A549 (cell line): Measurements from ENCODE around the gene THADA. TPM values are rescaled to one million over a fixed set of nuclear protein-coding genes. Genes with fewer than 3 reads are reported as not detected.

Source experiments
- ATAC-seq, 2 experiments: fragments of 200-7000 bp in 1 of 2; fragments of >200 bp in 1 of 2; cut with Nextera tagmentation in 1 of 2; cut with Tn5 transposase in 1 of 2; 3 replicates each; pipeline versions ENCODE4 v1.8.0 to v1.9.1; 2018 to 2020; ENCODE audit warnings: mild to moderate bottlenecking in 1 of 2, moderate library complexity in 1 of 2
- CTCF ChIA-PET: fragments of 300-600 bp; sonication (Branson Sonifier 250); formaldehyde crosslinking; extraction: SDS; loops from one replicate; lab custom pipeline; 2021; ENCODE audit warnings: antibody characterized with exemption, inconsistent platforms; lab: Yijun Ruan, JAX
- POLR2A ChIA-PET: fragments of 350-600 bp; formaldehyde crosslinking; extraction: SDS; loops from one replicate; lab custom pipeline; 2021; ENCODE audit warnings: antibody characterized with exemption, inconsistent platforms; lab: Yijun Ruan, JAX
- DNase-seq, 2 experiments: peaks; one replicate each; pipeline versions ENCODE4 v3.0.0 to v3.0.0-alpha.2; 2011 to 2016; ENCODE audit warnings: low read depth in 1 of 2, low spot score in 1 of 2
- FAIRE-seq: peaks from 2 replicates; lab custom pipeline; 2011; peaks lifted over from hg19 to GRCh38; lab: Jason Lieb, UNC
- H3K27ac ChIP-seq, 2 experiments: fragments of >200 bp; sonication (Bioruptor Twin); formaldehyde crosslinking; 3 replicates each; pipeline ENCODE4 v1.5.1; 2016 to 2017
- H3K4me1 ChIP-seq: fragments of >200 bp; sonication (Bioruptor Twin); formaldehyde crosslinking; 3 replicates; pipeline ENCODE4 v1.6.1; 2016
- H3K4me2 ChIP-seq: fragments of >200 bp; sonication (Bioruptor Twin); formaldehyde crosslinking; 3 replicates; pipeline ENCODE4 v1.6.1; 2016
- H3K4me3 ChIP-seq: fragments of >200 bp; sonication (Bioruptor Twin); formaldehyde crosslinking; 3 replicates; pipeline ENCODE4 v1.5.1; 2016
- H3K9me3 ChIP-seq: fragments of >200 bp; sonication (Bioruptor Twin); formaldehyde crosslinking; 3 replicates; pipeline ENCODE4 v1.6.1; 2016
- CBX2 ChIP-seq: fragments of 200-600 bp; sonication (generic); IDR thresholded peaks from 2 replicates; pipeline ENCODE4 v1.6.1; 2016; ENCODE audit warnings: low read depth, mild to moderate bottlenecking, borderline replicate concordance
- CBX8 ChIP-seq: fragments of 200-600 bp; sonication (generic); IDR thresholded peaks from 2 replicates; pipeline ENCODE4 v1.6.1; 2016
- CHD2 ChIP-seq: fragments of 150-350 bp; IDR thresholded peaks from 2 replicates; pipeline ENCODE4 v1.6.1; 2014; ENCODE audit warnings: low read length; ENCODE audit not compliant: partially characterized antibody
- EHMT2 ChIP-seq: fragments of 200-600 bp; sonication (generic); IDR thresholded peaks from 2 replicates; pipeline ENCODE4 v1.6.1; 2016; ENCODE audit warnings: antibody characterized with exemption, low read depth, mild to moderate bottlenecking, moderate library complexity
- ESRRA ChIP-seq: fragments of 150-350 bp; IDR thresholded peaks from 2 replicates; pipeline ENCODE4 v1.6.1; 2014; ENCODE audit warnings: mild to moderate bottlenecking, low read length, borderline replicate concordance
- GATA3 ChIP-seq: IDR thresholded peaks from 2 replicates; pipeline ENCODE4 v1.6.1; 2012; ENCODE audit warnings: borderline replicate concordance
- HDAC2 ChIP-seq: fragments of 200-600 bp; sonication (generic); IDR thresholded peaks from 2 replicates; pipeline ENCODE4 v1.6.1; 2016
- HEYL ChIP-seq: fragments of 250-450 bp; sonication (Bioruptor Pico); IDR thresholded peaks from 2 replicates; pipeline ENCODE4 v1.8.0; 2021; ENCODE audit warnings: mild to moderate bottlenecking, moderate library complexity
- HOXB5 ChIP-seq: fragments of 250-450 bp; sonication (Bioruptor Pico); IDR thresholded peaks from 2 replicates; pipeline ENCODE4 v1.5.0; 2020; ENCODE audit warnings: mild to moderate bottlenecking, moderate library complexity
- JUNB ChIP-seq: fragments of >200 bp; sonication (Bioruptor Twin); formaldehyde crosslinking; IDR thresholded peaks from 2 replicates; pipeline ENCODE4 v1.6.1; 2016
- KDM5A ChIP-seq: fragments of 200-600 bp; sonication (generic); IDR thresholded peaks from 2 replicates; pipeline ENCODE4 v1.6.1; 2016; ENCODE audit warnings: antibody characterized with exemption, mild to moderate bottlenecking
- NR3C1 ChIP-seq: fragments of >200 bp; sonication (Bioruptor Twin); formaldehyde crosslinking; IDR thresholded peaks from 3 replicates; pipeline ENCODE4 v1.6.1; 2017
- PHF8 ChIP-seq: fragments of 200-600 bp; sonication (generic); IDR thresholded peaks from 2 replicates; pipeline ENCODE4 v1.6.1; 2016; ENCODE audit warnings: low read depth, mild to moderate bottlenecking, antibody characterized with exemption, moderate library complexity, borderline replicate concordance
- RARB ChIP-seq: fragments of 250-450 bp; sonication (Bioruptor Pico); IDR thresholded peaks from 2 replicates; pipeline ENCODE4 v1.8.0; 2021; ENCODE audit warnings: mild to moderate bottlenecking, moderate library complexity
- USF2 ChIP-seq: fragments of 450-650 bp; IDR thresholded peaks from 2 replicates; pipeline ENCODE4 v1.6.1; 2014; ENCODE audit warnings: antibody characterized with exemption
- WGBS: methylation state at CpG from one replicate; pipeline ENCODE4 v1.1.6; 2017; ENCODE audit errors: missing lambda C conversion rate; 5-methylcytosine and 5-hydroxymethylcytosine counted together
- polyA plus RNA-seq, 4 experiments: library from polyadenylated mRNA; depleted of rRNA in 3 of 4; stranded (reverse); fragments of >200 nt; fragmentation: RNase III in 1 of 4; extraction: RNeasy Plus Mini Kit Qiagen cat#74134 plus additional on column Dnase treatment in 1 of 4; gene quantifications; 2 replicates in 3 of 4; 3 replicates in 1 of 4; pipeline ENCODE4 v1.2.3, GENCODE V29; 2011 to 2017
- TF ChIP-seq, protein P1 (sequence below): fragments of 200-600 bp; sonication (generic); IDR thresholded peaks from 2 replicates; pipeline ENCODE4 v1.6.1; 2016; ENCODE audit warnings: antibody characterized with exemption, mild to moderate bottlenecking, moderate library complexity
- TF ChIP-seq, protein P2 (sequence below): fragments of >200 bp; sonication (Bioruptor Twin); formaldehyde crosslinking; IDR thresholded peaks from 3 replicates; pipeline ENCODE4 v1.5.1; 2016
- TF ChIP-seq, protein P3 (sequence below): IDR thresholded peaks from 2 replicates; pipeline ENCODE4 v1.6.1; 2012
- TF ChIP-seq, protein P4 (sequence below): fragments of 250-450 bp; sonication (Bioruptor Pico); IDR thresholded peaks from 2 replicates; pipeline ENCODE4 v1.5.0; 2020; ENCODE audit warnings: low read depth, mild to moderate bottlenecking, moderate library complexity
- TF ChIP-seq, protein P5 (sequence below): fragments of 250-450 bp; sonication (Bioruptor Pico); IDR thresholded peaks from 2 replicates; pipeline ENCODE4 v1.5.0; 2021; ENCODE audit warnings: mild to moderate bottlenecking, moderate library complexity, borderline replicate concordance

THADA gene
- polyA plus RNA-seq, 2 of the 4 experiments (the other 2 are of a cell fraction): 21.8 to 37.9 TPM

DNA sequence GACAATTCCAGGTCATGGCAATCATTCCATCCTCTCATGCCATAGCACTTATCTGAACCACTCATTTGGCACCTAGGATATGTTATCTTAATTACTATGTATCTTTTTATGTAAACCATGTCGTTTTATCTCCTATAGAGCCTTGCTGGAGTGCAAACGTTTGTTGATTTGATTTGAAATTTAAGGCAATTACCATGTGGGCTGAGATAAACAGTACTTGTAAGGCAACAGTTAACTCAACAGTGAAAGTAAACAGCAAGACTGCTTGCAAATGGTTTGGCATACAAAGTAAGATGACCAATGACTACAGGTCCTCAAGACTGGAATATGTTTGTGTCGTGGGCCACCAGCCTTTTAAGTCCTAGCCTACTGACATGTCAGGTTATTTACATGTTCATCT, 235.7 kb downstream of the THADA start (continued):
- TF ChIP-seq, protein P1, sequence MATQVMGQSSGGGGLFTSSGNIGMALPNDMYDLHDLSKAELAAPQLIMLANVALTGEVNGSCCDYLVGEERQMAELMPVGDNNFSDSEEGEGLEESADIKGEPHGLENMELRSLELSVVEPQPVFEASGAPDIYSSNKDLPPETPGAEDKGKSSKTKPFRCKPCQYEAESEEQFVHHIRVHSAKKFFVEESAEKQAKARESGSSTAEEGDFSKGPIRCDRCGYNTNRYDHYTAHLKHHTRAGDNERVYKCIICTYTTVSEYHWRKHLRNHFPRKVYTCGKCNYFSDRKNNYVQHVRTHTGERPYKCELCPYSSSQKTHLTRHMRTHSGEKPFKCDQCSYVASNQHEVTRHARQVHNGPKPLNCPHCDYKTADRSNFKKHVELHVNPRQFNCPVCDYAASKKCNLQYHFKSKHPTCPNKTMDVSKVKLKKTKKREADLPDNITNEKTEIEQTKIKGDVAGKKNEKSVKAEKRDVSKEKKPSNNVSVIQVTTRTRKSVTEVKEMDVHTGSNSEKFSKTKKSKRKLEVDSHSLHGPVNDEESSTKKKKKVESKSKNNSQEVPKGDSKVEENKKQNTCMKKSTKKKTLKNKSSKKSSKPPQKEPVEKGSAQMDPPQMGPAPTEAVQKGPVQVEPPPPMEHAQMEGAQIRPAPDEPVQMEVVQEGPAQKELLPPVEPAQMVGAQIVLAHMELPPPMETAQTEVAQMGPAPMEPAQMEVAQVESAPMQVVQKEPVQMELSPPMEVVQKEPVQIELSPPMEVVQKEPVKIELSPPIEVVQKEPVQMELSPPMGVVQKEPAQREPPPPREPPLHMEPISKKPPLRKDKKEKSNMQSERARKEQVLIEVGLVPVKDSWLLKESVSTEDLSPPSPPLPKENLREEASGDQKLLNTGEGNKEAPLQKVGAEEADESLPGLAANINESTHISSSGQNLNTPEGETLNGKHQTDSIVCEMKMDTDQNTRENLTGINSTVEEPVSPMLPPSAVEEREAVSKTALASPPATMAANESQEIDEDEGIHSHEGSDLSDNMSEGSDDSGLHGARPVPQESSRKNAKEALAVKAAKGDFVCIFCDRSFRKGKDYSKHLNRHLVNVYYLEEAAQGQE: no peak
- TF ChIP-seq, all 56 proteins: peak for 0

DNA sequence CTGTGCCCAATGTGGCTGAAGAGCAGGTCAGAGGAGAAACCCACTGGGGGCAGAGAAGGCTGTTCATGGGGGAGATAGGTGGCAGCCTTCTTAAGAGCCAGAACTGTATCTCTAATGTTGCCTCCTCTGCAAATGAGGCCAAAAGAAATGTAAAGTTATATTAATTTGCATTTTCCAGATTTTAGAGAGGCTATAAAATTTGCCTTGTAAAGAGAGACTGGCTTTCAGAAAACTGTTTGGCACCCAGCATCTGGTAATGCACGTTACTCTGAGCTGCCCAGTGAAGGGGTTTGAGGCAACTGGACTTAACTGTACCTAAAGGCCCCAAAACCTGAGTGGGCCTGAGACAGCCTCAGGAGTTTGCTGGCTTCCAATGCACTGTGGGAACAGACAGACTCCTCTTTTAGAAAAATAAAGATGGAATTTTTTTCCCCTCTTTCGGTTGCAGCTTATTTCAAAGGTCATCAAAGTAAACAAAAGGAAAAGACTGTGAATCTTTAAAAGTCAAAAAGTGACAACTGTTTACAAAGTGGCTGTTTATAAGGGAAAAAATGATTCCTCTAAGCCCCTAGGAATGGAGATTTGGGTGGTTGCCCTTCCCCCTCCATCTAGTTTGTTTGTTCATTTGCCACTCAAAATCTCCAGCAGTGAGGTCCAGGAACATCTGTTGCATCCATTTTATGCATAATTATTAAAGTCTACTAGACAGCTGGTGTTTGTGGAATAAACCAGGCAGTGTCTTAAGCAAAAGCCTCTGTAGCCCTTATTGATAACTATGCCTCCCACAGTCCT, 237.2 kb downstream of the THADA start:
- Histone ChIP-seq H3K4me1 (peaks cover 14% of the 10 kb centered on the region; the same call in 2 of the 3 replicates), H3K4me2 (peak overlapping the region; percentile 7; the same call in 1 of the 3 replicates), H3K27ac (peak overlapping the region in 1 of 2 experiments; percentile 11; a peak in 1 of 6 replicates), H3K4me3 (no peak overlapping the region), H3K9me3 (no peaks in the 10 kb centered on the region)
- DNase-seq (no peak), FAIRE-seq (no peak), ATAC-seq (no peak)
- ChIA-PET CTCF (interaction anchor here (1.3 to 1.4 kb wide), 2 partner anchors 17 to 411 kb away, joined by 3 to 4 read pairs; no protein-coding TSS in a partner anchor), POLR2A (no interaction called here)
- WGBS: 62% methylated on average over 2 of the region's 2 CpGs
- TF ChIP-seq RARB (CRISPR knock-in tag): no peak
- TF ChIP-seq, protein P2, sequence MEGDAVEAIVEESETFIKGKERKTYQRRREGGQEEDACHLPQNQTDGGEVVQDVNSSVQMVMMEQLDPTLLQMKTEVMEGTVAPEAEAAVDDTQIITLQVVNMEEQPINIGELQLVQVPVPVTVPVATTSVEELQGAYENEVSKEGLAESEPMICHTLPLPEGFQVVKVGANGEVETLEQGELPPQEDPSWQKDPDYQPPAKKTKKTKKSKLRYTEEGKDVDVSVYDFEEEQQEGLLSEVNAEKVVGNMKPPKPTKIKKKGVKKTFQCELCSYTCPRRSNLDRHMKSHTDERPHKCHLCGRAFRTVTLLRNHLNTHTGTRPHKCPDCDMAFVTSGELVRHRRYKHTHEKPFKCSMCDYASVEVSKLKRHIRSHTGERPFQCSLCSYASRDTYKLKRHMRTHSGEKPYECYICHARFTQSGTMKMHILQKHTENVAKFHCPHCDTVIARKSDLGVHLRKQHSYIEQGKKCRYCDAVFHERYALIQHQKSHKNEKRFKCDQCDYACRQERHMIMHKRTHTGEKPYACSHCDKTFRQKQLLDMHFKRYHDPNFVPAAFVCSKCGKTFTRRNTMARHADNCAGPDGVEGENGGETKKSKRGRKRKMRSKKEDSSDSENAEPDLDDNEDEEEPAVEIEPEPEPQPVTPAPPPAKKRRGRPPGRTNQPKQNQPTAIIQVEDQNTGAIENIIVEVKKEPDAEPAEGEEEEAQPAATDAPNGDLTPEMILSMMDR: no peak
- TF ChIP-seq CBX8: no peak
- no peak for TF ChIP-seq EHMT2

DNA sequence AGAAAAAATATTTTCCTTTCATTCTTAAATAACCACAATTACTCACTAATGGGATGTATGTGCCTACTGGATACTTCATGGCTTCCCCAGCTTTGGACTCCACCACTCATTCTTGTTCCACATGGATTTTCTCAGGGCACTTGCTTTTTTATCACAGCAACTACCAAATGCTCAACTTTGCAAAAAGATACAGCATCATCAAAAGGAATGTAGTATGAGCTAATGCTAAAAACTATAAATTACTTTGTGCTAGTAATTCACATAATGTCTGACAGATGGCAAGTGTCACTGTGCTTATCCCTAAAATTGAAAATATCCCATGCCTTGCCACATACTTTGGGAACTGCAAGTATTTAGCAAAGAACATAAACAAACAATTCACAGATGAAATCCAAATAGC, 239.1 kb downstream of the THADA start:
- ATAC-seq (no peak), FAIRE-seq (no peak), DNase-seq (no peak)
- Histone ChIP-seq H3K27ac (no peak overlapping the region), H3K9me3 (no peaks in the 10 kb centered on the region), H3K4me2 (no peak overlapping the region), H3K4me3 (no peak overlapping the region), H3K4me1 (peaks cover 11% of the 10 kb centered on the region; the same call in 2 of the 3 replicates)
- CTCF ChIA-PET: interaction anchor here (0.5 to 2.1 kb wide), 2 partner anchors 26 to 55 kb away, joined by 3 to 5 read pairs; no protein-coding TSS in a partner anchor
- POLR2A ChIA-PET: no interaction called here
- TF ChIP-seq NR3C1: no peak
- no peak for TF ChIP-seq PHF8
- TF ChIP-seq USF2: no peak
- TF ChIP-seq, protein P3, sequence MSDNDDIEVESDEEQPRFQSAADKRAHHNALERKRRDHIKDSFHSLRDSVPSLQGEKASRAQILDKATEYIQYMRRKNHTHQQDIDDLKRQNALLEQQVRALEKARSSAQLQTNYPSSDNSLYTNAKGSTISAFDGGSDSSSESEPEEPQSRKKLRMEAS: no peak
- TF ChIP-seq, protein P4, sequence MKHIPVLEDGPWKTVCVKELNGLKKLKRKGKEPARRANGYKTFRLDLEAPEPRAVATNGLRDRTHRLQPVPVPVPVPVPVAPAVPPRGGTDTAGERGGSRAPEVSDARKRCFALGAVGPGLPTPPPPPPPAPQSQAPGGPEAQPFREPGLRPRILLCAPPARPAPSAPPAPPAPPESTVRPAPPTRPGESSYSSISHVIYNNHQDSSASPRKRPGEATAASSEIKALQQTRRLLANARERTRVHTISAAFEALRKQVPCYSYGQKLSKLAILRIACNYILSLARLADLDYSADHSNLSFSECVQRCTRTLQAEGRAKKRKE (CRISPR knock-in tag): no peak
- TF ChIP-seq KDM5A: no peak
- TF ChIP-seq CHD2: no peak
- TF ChIP-seq HDAC2: no peak
- TF ChIP-seq, protein P5, sequence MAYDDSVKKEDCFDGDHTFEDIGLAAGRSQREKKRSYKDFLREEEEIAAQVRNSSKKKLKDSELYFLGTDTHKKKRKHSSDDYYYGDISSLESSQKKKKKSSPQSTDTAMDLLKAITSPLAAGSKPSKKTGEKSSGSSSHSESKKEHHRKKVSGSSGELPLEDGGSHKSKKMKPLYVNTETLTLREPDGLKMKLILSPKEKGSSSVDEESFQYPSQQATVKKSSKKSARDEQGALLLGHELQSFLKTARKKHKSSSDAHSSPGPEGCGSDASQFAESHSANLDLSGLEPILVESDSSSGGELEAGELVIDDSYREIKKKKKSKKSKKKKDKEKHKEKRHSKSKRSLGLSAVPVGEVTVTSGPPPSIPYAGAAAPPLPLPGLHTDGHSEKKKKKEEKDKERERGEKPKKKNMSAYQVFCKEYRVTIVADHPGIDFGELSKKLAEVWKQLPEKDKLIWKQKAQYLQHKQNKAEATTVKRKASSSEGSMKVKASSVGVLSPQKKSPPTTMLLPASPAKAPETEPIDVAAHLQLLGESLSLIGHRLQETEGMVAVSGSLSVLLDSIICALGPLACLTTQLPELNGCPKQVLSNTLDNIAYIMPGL (CRISPR knock-in tag): no peak
- no peak for TF ChIP-seq HOXB5
- no peak for TF ChIP-seq JUNB
- no peak for TF ChIP-seq HEYL (CRISPR knock-in tag)
- no peak for TF ChIP-seq CBX2
- TF ChIP-seq ESRRA: no peak
- no peak for TF ChIP-seq GATA3
